HepG2 (cell line): ENCODE measurements around the gene RASSF4. TPM values are rescaled to one million over a fixed set of nuclear protein-coding genes. Genes with fewer than 3 reads are reported as not detected.
A peak's percentile ranks its signal among the peaks of the same experiment; 100 is the strongest.

Experiments used
- ARID5B ChIP-seq: IDR thresholded peaks from 2 replicates; pipeline ENCODE4 v1.4.0; 2020; ENCODE audit warnings: mild to moderate bottlenecking, missing genetic modification reagents
- ETV6 ChIP-seq: sonication (generic); formaldehyde crosslinking; conservative IDR thresholded peaks from 2 replicates; pipeline ENCODE4 v1.4.0; 2020; ENCODE audit warnings: missing genetic modification reagents
- HNF1A ChIP-seq, 2 experiments: sonication (generic) in 1 of 2; formaldehyde crosslinking in 1 of 2; IDR thresholded peaks; 2 replicates each; pipeline versions ENCODE4 v1.4.0 to v1.6.1; 2016 to 2020; ENCODE audit warnings: borderline replicate concordance in 1 of 2, low read depth in 1 of 2, mild to moderate bottlenecking in 1 of 2, missing genetic modification reagents in 1 of 2
- HNF1B ChIP-seq: sonication (generic); formaldehyde crosslinking; IDR thresholded peaks from 2 replicates; pipeline ENCODE4 v1.5.1; 2020; ENCODE audit warnings: mild to moderate bottlenecking, moderate library complexity, missing genetic modification reagents
- JUN ChIP-seq: sonication (generic); formaldehyde crosslinking; IDR thresholded peaks from 2 replicates; pipeline ENCODE4 v1.4.0; 2020; ENCODE audit warnings: mild to moderate bottlenecking, missing genetic modification reagents
- KAT8 ChIP-seq: IDR thresholded peaks from 2 replicates; pipeline ENCODE4 v1.6.1; 2016; ENCODE audit warnings: missing genetic modification reagents, missing compliant biosample characterization
- MED1 ChIP-seq: sonication (generic); formaldehyde crosslinking; IDR thresholded peaks from 2 replicates; pipeline ENCODE4 v1.4.0; 2020; ENCODE audit warnings: missing genetic modification reagents
- REPIN1 ChIP-seq: sonication (generic); formaldehyde crosslinking; IDR thresholded peaks from 2 replicates; pipeline ENCODE4 v1.8.0; 2022; ENCODE audit warnings: missing genetic modification reagents, low read depth, mild to moderate bottlenecking, borderline replicate concordance
- SOX13 ChIP-seq, 3 experiments: fragments of 450-650 bp in 1 of 3; sonication (generic) in 1 of 3; formaldehyde crosslinking in 1 of 3; IDR thresholded peaks in 2 of 3; conservative IDR thresholded peaks in 1 of 3; 2 replicates each; pipeline versions ENCODE4 v1.5.0 to v1.6.1; 2016 to 2020; ENCODE audit warnings: antibody characterized with exemption in 1 of 3, mild to moderate bottlenecking in 1 of 3, missing compliant biosample characterization in 1 of 3, missing genetic modification reagents in 1 of 3, moderate library complexity in 1 of 3
- SP4 ChIP-seq: sonication (generic); formaldehyde crosslinking; IDR thresholded peaks from 2 replicates; pipeline ENCODE4 v1.8.1; 2023; ENCODE audit warnings: mild to moderate bottlenecking, missing genetic modification reagents
- ZBTB34 ChIP-seq: sonication (generic); formaldehyde crosslinking; IDR thresholded peaks from 2 replicates; pipeline ENCODE4 v1.8.0; 2022; ENCODE audit warnings: mild to moderate bottlenecking, missing genetic modification reagents
- ZBTB38 ChIP-seq: sonication (generic); formaldehyde crosslinking; IDR thresholded peaks from 2 replicates; pipeline ENCODE4 v1.5.1; 2020; ENCODE audit warnings: mild to moderate bottlenecking, missing genetic modification reagents
- ZNF652 ChIP-seq: IDR thresholded peaks from 2 replicates; pipeline ENCODE4 v1.6.1; 2016; ENCODE audit warnings: low read depth, borderline replicate concordance
- polyA plus RNA-seq, 8 experiments: library from polyadenylated mRNA; depleted of rRNA in 3 of 8; stranded (reverse) in 7 of 8; unstranded in 1 of 8; fragments of >200 nt; fragmentation: Illumina TruSeq in 4 of 8; extraction: Trizol in 4 of 8; gene quantifications; 2 replicates each; pipeline versions ENCODE4 v1.2.1 to v1.2.3, GENCODE V29; 2011 to 2016; ENCODE audit warnings: low read depth in 4 of 8, missing spikeins in 1 of 8, mixed read lengths in 1 of 8; ENCODE audit not compliant: insufficient read depth in 1 of 8
- total RNA-seq, 5 experiments: library from RNA; depleted of rRNA; stranded (reverse); fragments of >200 nt; fragmentation: Illumina TruSeq; extraction: Trizol; gene quantifications; 2 replicates each; pipeline ENCODE4 v1.2.3, GENCODE V29; 2016; ENCODE audit warnings: low read depth in 1 of 5
- TF ChIP-seq, protein P1 (sequence below): sonication (generic); formaldehyde crosslinking; IDR thresholded peaks from 2 replicates; pipeline ENCODE4 v1.4.0; 2020; ENCODE audit warnings: mild to moderate bottlenecking, missing genetic modification reagents
- TF ChIP-seq, protein P2 (sequence below): sonication (generic); formaldehyde crosslinking; IDR thresholded peaks from 2 replicates; pipeline ENCODE4 v1.4.0; 2020; ENCODE audit warnings: missing genetic modification reagents, borderline replicate concordance

Gene RASSF4
- total and polyA plus RNA-seq, 2 of the 13 experiments (the other 11 are each of a cell fraction or from before 2014, with no cell fraction given) = 34.0 to 51.7 TPM

- TF ChIP-seq REPIN1 (CRISPR knock-in tag) = no peak
- TF ChIP-seq, protein P1, sequence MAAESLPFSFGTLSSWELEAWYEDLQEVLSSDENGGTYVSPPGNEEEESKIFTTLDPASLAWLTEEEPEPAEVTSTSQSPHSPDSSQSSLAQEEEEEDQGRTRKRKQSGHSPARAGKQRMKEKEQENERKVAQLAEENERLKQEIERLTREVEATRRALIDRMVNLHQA = no peak
- TF ChIP-seq, protein P2, sequence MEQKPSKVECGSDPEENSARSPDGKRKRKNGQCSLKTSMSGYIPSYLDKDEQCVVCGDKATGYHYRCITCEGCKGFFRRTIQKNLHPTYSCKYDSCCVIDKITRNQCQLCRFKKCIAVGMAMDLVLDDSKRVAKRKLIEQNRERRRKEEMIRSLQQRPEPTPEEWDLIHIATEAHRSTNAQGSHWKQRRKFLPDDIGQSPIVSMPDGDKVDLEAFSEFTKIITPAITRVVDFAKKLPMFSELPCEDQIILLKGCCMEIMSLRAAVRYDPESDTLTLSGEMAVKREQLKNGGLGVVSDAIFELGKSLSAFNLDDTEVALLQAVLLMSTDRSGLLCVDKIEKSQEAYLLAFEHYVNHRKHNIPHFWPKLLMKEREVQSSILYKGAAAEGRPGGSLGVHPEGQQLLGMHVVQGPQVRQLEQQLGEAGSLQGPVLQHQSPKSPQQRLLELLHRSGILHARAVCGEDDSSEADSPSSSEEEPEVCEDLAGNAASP (CRISPR knock-in tag) = no peak
- TF ChIP-seq ZBTB34 = 0 out of 2 replicates have a peak, but pooled peaks have one; percentile 45
- TF ChIP-seq HNF1B (CRISPR knock-in tag) = peak; percentile 88
- TF ChIP-seq HNF1A (IDR thresholded peaks at IDR 0.05; ENCODE audit: low read depth) = peak; percentile 89
- TF ChIP-seq HNF1A (CRISPR knock-in tag; IDR thresholded peaks at IDR 0.05; ENCODE audit: borderline replicate concordance) = peak; percentile 95
- TF ChIP-seq ETV6 (CRISPR knock-in tag) = no peak
- TF ChIP-seq ZNF652 (CRISPR knock-in tag) = peak; percentile 71
- no peak for TF ChIP-seq SOX13 (IDR thresholded peaks at IDR 0.05)
- TF ChIP-seq SOX13 (CRISPR knock-in tag; conservative IDR thresholded peaks at IDR 0.05 in 1 of 2, IDR thresholded peaks at IDR 0.05 in 1 of 2) = peak in 1 of 2 experiments; percentile 58; a peak in 1 of 4 replicates
- no peak for TF ChIP-seq JUN (CRISPR knock-in tag)
- TF ChIP-seq ZBTB38 (CRISPR knock-in tag) = no peak
- no peak for TF ChIP-seq KAT8 (CRISPR knock-in tag)
- no peak for TF ChIP-seq SP4 (CRISPR knock-in tag)
- peak; percentile 58; the same call in 1 of the 2 replicates for TF ChIP-seq ARID5B (CRISPR knock-in tag)
- 0 out of 2 replicates have a peak, but pooled peaks have one; percentile 19 for TF ChIP-seq MED1 (CRISPR knock-in tag)
Observed at GRCh38 chr10:44911081-44911540, 48.5 kb upstream of the RASSF4 start, which contains the start of gene TMEM72 (continued).
